Measurements from ENCODE around the gene RNF6. TPM values are rescaled to one million over a fixed set of nuclear protein-coding genes. Genes with fewer than 3 reads are reported as not detected.

Gene RNF6
- 44.8 and 51.8 TPM in 2 replicates for total RNA-seq

DNA sequence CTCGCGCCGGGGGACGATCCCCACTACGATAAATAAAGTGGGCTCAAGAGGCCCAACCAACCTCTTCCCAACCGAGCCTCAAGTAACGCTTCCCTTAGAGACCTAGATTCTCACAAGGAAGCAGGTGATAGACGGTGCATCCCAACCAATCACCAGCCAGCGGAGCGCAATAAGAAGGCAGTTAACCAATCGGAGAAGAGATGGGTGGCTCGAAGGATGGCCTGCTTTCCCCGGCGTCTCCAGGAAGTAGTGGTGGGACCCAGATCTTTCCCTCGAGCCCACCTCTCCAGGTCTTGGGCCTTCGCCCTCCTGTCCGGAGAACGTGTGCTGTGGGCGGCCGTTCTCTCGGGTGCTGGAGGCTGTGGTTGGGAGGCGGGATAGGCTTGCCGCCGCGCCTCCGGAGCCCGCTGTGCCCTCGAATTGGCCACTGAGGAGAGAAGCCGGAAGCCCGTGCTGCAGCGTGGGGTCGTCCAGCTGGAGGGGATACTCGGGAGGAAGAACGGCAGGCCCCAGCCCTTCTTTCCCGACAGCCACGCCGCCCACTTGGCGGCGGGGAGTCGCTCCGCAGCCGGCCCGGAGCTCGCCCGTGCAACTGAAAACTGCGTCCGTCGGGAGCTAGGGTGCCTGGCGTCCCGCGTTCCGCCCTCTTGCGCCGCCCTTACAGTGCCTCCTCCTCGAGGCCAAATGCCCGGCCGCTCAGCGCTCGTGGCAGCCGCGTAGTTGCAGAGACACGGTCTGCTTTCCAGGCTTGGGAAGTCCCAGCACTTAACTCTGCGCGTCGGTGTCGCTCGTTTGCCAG lies at the start of gene RNF6:
TSS of gene RNF6 (minus strand) at position 594 of the 799 bp plus-strand sequence. CDS start 2,665 bp downstream, outside the sequence.

DNA sequence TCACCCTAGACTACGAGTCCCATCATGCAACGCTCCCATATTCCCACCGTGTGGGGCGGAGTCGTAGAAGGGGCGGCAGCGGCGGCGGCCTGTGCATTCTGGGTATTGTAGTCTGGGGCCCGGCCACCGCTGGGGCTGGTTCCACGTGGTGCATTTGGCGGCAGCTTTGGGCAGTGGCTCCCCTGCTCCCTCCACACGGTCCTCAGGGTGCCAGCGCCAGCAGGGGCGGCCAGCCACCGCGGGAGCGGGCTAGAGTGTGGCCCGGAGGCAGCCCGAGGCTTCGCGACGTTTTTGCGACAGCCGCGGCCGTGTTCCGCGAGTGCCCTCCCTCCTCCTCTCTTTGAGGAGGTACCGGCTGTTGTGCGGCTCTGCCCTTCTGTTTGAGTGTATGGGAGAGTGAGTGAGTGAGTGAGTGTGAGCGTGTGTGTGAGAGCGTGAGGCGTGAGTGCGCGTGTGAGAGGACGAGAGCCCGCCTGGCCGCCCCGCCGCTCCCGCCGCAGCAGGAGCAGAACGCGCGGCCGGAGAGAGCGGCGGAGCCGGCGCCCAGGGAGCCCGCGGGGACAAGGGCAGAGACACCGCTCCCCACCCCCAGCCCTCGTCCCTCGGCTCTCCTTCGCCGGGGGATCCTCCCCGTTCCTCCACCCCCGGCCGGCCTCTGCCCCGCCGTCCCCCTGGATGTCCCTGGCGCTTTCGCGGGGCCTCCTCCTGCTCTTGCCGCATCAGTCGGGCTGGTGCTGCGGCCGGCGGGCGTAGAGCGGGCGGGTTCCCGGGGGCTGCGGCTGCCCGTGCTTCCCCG lies 31.9 kb upstream of the RNF6 start, which contains the start of gene CDK8:
TSS of gene CDK8 (plus strand) at position 343 of the 796 bp plus-strand sequence. CDS start 513 bp downstream, outside the sequence.

Other genes with a start within 250 kb of the RNF6 start
- gene SHISA2, start 170.3 kb downstream of the RNF6 start, total RNA-seq: 1.0 and 1.6 TPM in 2 replicates
- 16.1 and 17.2 TPM in 2 replicates for gene CDK8, start 31.8 kb upstream of the RNF6 start, total RNA-seq

Data from articular chondrocyte of knee joint (primary cell).